Parathyroid adenoma (tissue), 2 donors: ENCODE measurements around the gene LPP.

Experiments used
- H2AFZ ChIP-seq: fragments of 300-600 bp; sonication (generic); one replicate; pipeline ENCODE4 v1.7.0; 2017; ENCODE audit warnings: antibody characterized with exemption, mild to moderate bottlenecking
- H3K27ac ChIP-seq: fragments of 300-600 bp; sonication (generic); one replicate; pipeline ENCODE4 v1.7.0; 2017
- H3K27me3 ChIP-seq: fragments of 300-600 bp; sonication (generic); one replicate; pipeline ENCODE4 v1.7.0; 2017; ENCODE audit warnings: low read length; ENCODE audit not compliant: control insufficient read depth, insufficient read depth
- H3K36me3 ChIP-seq: fragments of 300-600 bp; sonication (generic); one replicate; pipeline ENCODE4 v1.7.0; 2017; ENCODE audit warnings: low read length; ENCODE audit not compliant: control insufficient read depth, insufficient read depth
- H3K4me1 ChIP-seq: fragments of 300-600 bp; sonication (generic); one replicate; pipeline ENCODE4 v1.7.0; 2017; ENCODE audit warnings: control low read depth
- H3K4me2 ChIP-seq: fragments of 300-600 bp; sonication (generic); one replicate; pipeline ENCODE4 v1.7.0; 2017; ENCODE audit warnings: low read length
- H3K4me3 ChIP-seq: fragments of 300-600 bp; sonication (generic); one replicate; pipeline ENCODE4 v1.7.0; 2017; ENCODE audit warnings: low read depth, low read length
- H3K79me2 ChIP-seq: fragments of 300-600 bp; sonication (generic); one replicate; pipeline ENCODE4 v1.7.0; 2017; ENCODE audit warnings: control low read depth
- H3K9ac ChIP-seq: fragments of 300-600 bp; sonication (generic); one replicate; pipeline ENCODE4 v1.7.0; 2017; ENCODE audit warnings: mild to moderate bottlenecking
- H3K9me3 ChIP-seq: fragments of 300-600 bp; sonication (generic); one replicate; pipeline ENCODE4 v1.7.0; 2017; ENCODE audit warnings: low read length; ENCODE audit not compliant: control insufficient read depth
- TF ChIP-seq, protein P1 (sequence below): fragments of 300-600 bp; sonication (generic); IDR thresholded peaks from one replicate; pipeline ENCODE4 v1.7.0; 2017; ENCODE audit warnings: antibody characterized with exemption, mild to moderate bottlenecking
- donor health status: primary hyperparathyroidism.

LPP gene

DNA sequence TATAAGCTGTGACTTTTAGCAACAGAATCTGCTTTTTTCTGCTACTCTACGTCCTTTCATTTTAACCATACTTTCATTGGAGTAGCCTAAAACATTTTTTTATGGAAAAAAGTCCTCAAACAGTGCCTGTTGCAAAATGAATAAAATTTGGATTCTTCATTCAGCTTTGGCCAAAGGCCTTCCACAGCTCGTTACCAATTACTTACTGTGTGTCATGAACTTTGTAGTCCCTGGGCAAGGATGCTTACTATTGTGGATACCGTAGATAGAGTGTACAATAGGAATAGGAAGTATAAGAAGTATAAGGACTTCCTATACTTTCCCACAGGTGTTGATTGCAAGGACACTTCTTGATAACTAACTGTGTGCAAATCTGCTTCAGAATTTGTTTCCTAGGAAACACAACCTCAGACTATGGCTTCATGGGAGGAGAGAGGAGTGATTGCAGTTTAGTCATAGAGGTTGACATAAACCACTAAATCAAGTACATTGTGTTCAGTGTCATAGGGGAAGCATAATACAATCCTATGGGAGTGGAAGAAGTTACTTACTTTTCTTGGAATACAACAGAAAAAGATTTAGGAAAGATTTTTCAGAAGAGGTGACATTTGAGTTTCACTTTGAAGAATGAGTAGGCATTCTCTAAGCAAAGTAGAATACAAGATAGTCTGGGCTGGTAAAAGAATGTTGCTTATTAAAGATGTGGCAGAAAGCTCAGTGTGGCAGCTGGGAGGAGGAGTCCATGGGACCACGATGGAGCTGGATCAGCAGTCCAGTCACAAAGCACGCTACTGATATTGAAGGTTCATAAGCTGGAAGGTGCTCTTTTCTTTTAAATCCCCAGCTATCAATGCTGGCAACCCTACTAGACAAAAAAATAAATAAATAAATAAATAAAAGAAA lies 708.1 kb downstream of the LPP start:
- Histone ChIP-seq H3K4me3 (no peak overlapping the region), H3K9me3 (no peaks in the 10 kb centered on the region), H3K9ac (no peak overlapping the region), H2AFZ (no peak overlapping the region), H3K4me1 (no peaks in the 10 kb centered on the region), H3K4me2 (no peak overlapping the region), H3K36me3 (no peaks in the 10 kb centered on the region), H3K27ac (no peak overlapping the region), H3K79me2 (no peaks in the 10 kb centered on the region), H3K27me3 (no peaks in the 10 kb centered on the region)
- TF ChIP-seq, protein P1, sequence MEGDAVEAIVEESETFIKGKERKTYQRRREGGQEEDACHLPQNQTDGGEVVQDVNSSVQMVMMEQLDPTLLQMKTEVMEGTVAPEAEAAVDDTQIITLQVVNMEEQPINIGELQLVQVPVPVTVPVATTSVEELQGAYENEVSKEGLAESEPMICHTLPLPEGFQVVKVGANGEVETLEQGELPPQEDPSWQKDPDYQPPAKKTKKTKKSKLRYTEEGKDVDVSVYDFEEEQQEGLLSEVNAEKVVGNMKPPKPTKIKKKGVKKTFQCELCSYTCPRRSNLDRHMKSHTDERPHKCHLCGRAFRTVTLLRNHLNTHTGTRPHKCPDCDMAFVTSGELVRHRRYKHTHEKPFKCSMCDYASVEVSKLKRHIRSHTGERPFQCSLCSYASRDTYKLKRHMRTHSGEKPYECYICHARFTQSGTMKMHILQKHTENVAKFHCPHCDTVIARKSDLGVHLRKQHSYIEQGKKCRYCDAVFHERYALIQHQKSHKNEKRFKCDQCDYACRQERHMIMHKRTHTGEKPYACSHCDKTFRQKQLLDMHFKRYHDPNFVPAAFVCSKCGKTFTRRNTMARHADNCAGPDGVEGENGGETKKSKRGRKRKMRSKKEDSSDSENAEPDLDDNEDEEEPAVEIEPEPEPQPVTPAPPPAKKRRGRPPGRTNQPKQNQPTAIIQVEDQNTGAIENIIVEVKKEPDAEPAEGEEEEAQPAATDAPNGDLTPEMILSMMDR: no peak

DNA sequence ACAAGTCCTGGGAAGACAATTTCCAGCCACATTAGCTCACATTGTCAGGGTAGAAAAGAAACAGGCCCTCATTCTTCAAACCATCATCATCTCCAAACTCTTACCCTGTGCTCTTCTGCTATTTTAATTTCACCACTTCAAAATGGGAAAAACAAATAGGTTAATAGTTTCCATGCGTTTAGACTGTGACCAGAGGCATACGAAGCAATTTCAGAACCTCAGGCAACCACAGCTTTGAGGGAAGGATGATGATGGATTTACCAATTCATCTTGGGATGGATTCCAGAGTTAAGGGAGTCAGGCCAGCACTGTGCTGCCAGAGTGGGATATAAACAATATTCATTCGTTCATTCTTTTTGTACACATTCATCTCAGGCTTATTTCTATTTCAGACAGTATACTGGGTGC lies 710.0 kb downstream of the LPP start:
- H3K4me3 ChIP-seq: no peak overlapping the region
- no peaks in the 10 kb centered on the region for H3K4me1 ChIP-seq
- H3K4me2 ChIP-seq: no peak overlapping the region
- H3K79me2 ChIP-seq: no peaks in the 10 kb centered on the region
- no peak overlapping the region for H2AFZ ChIP-seq
- no peaks in the 10 kb centered on the region for H3K27me3 ChIP-seq
- no peak overlapping the region for H3K27ac ChIP-seq
- no peaks in the 10 kb centered on the region for H3K36me3 ChIP-seq
- TF ChIP-seq, protein P1: no peak
- no peak overlapping the region for H3K9ac ChIP-seq
- H3K9me3 ChIP-seq: no peaks in the 10 kb centered on the region

DNA sequence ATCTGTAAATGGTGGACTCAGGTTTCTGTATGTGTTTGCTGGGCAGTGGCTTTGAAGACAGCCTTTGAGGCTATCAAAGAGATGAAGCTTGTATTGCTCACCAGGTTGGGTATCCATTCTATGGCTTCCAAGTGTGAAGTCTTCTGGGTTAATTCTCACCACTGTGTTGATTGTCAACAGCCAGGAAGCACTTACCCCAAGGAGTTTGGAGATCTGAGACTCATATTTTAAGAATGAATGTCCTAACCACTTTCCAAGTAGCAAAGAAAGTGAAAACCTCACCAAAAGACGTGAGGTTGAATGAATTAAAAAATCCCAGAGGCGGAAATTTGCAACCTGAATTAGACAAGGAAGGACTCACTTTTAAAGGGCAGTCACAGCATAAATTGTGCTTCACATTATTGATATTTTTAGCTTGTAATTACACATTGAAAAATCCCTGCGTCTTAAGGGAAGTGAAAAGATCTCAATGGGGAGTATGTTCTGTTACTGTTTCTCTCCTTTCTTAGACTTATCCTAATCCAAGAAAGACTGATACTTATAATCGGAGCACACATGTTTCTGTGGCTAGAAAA lies 713.8 kb downstream of the LPP start:
- H3K9ac ChIP-seq: no peak overlapping the region
- TF ChIP-seq, protein P1: no peak

DNA sequence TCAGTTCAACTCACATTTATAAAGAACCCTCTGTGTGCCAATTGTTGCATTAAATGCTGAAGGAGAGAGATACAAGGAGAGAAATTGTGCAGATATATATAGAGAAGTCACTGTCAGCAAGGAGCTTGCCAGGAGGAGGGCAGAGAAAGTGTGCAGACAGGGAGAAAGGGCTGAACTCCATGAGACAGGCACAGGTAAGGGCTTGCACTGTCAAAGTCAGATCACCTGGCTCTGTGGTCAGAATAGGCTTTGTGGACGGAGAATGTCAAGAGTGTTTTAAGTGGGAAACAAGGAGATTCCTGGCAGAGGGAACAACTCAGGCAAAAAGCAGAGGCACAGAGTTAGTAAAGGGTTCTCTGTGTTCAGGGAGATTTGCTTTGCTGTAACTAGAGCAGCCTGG lies 714.8 kb downstream of the LPP start:
- Histone ChIP-seq H2AFZ (no peak overlapping the region), H3K4me2 (no peak overlapping the region), H3K36me3 (no peaks in the 10 kb centered on the region), H3K27me3 (no peaks in the 10 kb centered on the region), H3K9ac (no peak overlapping the region), H3K4me3 (no peak overlapping the region), H3K79me2 (no peaks in the 10 kb centered on the region), H3K9me3 (no peaks in the 10 kb centered on the region), H3K4me1 (no peaks in the 10 kb centered on the region), H3K27ac (no peak overlapping the region)
- TF ChIP-seq, protein P1: no peak

More for the DNA sequence above, 713.8 kb downstream of the LPP start:
- Histone ChIP-seq H3K79me2 (no peaks in the 10 kb centered on the region), H2AFZ (no peak overlapping the region), H3K9me3 (no peaks in the 10 kb centered on the region), H3K4me2 (no peak overlapping the region), H3K27me3 (no peaks in the 10 kb centered on the region), H3K36me3 (no peaks in the 10 kb centered on the region), H3K4me1 (no peaks in the 10 kb centered on the region), H3K4me3 (no peak overlapping the region), H3K27ac (no peak overlapping the region)
